HG03354 (cell line): ENCODE measurements around the gene IQCH.

ENCODE experiments used
- ATAC-seq: cut with Tn5 transposase; IDR thresholded peaks from one replicate; pipeline ENCODE4 v1.9.1; 2021; ENCODE audit warnings: mild to moderate bottlenecking; ENCODE audit not compliant: unreplicated experiment, poor library complexity, severe bottlenecking

Gene IQCH

DNA sequence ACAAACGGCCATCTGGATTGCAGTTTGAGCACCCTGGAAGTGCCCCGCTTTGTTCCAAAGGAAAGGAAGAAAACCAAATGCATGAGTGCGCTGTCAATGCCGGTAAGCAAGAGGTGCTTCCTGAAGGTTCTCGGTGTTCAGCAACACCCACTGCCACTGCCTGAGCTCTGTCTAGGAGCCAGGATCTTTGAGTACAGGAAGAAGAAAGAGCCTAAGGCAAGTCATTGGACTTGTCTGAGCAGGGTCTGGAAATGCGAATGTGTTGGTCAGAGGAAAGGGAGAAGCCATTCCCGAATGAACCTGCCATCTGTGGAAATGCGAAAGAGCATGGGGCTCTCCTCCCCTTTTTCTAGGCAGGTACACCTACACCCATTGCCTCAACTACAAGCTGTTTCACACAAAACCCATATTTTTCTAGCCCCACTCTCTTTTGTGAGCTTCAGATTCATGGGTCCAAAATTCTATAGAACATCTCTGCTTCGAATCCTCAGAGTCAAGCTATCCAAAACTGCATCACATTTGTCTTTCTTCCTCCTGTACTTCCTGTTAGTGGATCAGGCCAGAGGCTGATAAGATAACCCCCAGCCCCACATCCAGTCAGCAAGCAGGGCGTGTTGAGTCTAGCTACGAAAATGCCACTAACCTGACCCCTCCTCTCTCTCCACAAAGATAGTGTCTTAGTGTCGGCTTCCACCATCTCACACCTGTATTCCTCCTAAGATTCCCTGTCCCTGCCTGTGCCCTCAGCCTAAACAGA, 210.8 kb downstream of the IQCH start:
- ATAC-seq: no peak

DNA sequence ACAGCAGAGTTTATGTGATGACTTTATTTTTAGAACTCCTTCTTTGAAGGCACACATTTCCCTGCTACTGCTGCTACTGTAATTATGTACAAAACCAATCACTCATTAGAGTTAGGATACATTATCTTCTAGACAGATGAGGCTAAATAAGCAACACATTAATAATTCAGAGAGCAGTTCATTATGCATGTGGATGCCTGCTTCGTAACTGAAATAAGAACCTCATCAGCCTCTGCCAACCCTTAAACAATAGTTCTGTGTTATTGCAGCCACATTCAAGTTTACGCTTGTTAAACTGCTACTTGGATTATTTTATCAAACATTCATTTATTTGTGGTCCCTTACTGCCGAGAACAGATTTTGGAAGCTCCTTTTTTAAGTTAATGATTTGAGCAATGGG, 213.8 kb downstream of the IQCH start:
- ATAC-seq: no peak

DNA sequence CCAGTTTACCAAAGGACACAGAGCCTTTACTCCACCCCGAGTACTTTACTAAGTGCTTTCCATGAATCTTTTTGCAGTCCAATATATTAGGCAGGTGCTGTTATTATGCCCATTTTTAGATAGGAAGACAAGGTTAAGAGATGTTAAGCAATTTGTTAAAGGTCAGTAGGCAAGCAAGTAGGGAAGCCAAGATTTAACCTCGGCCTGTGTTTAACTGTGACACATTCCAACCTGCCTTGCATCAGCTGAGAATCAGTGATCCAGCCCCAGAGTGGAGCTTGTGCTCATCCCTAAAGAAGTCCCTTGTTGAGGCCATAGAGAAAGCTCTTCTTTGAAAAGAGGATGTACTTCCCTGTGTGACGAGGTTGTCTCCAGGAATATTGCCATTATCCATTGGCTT, 215.1 kb downstream of the IQCH start:
- no peak for ATAC-seq

DNA sequence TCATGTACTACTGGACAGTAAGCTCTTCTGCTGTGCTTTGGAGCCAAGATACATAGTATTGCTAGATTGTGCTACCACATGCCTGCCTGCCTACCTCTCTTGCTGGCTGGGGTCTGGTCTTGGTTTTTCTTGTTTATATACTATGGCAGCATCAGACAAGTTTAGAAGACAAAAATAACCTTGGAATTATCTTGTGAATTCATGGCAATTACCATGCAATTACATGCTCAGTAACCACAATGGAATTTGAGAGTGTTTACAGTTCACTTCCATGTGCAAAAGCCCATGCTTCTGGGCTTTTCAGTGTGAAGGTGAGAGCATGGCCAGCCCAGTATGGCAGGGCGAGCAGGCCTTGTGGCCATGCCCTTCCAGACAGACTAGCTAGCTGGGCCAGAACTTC, 218.4 kb downstream of the IQCH start:
- no peak for ATAC-seq

DNA sequence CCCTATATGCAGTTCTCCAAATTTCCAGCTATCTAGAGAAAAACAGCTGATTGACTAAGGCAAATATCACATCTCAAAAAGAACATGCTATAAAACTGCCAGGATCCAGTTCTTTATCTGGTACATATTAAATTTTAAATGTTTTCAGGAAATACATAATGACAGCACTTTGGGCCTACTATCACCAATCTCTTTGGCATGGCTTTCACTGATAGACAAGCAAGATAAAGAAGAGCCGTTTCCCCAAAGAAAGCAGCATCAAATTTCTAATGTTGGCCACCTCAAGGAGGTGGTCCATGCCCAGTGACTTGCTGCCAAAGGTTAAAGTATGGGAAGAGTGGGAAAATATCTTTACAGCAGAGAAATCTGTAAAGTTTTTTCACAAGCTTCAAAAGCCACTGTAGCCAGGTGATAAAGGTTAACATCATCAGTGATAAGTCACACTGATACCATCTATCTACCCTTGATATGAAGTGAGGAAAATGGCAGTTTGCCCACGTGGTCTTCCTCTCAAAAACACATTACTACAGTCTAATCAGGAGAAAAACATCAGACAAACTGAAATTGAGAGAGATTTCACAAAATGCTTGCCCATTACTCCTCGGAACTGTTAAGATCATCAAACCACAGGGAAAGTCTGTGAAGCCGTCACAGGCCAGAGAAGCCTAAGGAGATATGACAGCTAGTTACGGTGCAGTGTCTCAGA, 220.0 kb downstream of the IQCH start:
- no peak for ATAC-seq

DNA sequence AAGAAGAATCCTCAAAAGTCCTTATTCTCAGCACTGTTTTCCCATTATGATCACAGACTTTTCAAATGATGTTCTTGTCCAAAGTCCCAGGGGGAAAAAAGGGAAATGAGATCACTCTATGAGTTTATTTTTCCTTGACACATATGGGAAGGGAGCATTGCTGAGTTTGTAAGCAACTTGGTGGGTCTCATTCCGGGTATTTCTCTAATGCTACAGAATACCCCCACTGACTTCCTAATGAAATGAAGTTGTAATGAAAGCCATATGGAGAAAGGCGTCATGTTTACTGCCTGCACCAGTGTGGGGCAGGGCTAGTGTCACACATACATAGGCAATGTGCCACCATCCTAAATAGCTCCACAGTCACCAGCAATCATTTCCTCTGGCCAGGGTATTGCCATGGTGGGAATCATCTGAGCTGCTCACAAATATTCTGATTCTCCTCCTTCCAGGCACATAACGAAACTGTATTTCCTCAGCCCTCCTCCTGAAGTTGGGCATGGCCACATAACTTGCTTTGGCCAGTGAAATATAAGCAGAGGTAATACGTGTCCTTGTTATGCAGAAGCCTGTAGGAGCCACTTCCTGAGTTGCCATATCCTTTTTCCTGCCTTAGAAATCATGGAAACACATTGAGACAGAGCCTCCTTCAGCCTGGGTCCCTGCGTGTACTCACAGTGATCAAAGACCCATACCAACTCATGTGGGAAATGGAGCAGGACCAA, 225.4 kb downstream of the IQCH start:
- no peak for ATAC-seq

DNA sequence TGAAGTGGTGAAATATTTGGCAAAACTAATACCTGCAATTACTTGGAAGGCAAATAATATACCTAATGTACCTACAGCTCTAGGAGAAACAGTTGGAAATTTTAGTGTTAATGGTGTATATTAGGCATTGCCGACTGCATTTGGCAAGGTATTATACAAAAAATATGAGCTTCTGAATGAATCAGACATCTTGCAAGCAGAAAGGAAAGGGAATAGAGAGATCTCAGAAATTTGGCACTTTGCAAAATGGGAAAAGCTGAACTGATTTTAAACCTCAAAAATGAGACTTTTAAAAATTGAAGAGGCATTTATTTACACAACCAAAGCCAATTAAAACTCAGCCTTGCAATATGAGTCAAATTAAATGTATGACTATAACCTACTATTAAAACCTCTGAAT, 226.2 kb downstream of the IQCH start:
- no peak for ATAC-seq

DNA sequence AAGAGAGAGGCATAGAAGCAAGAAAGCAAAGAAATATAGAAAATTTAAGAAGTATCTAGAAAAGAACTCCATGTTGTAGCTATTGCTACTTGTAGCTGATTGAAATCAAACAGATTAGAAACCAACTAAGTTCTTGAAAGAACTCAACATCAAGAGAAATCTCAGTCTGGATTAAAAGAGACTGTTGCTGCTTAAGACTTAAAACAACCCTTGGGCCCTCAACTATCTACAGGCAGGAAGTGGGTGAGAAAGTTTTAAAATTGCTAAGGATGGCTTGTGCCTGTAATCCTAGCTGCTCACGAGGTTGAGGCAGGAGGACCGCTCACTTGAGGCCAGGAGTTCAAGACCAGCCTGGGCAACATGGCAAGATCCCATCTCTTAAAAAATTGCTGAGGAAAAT, 227.1 kb downstream of the IQCH start:
- no peak for ATAC-seq

DNA sequence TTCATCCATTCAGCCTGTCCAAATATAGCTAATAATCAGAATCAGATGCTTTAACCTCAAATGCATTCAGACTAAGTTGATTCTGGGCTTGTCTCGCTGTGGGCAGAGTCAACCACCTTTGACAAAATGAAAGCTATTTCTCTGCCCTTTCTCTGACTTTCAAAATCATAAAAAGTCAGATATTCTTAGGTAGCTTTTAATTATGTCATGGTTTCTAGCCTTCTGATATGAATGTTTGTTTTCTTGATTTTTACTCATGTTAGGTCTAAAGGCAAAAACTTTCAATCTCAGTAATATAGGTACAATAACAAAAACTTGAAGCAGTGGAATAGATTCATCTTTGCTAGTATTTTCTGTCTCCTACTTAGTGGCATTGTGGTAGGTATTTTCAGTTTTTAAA, 241.0 kb downstream of the IQCH start:
- no peak for ATAC-seq

DNA sequence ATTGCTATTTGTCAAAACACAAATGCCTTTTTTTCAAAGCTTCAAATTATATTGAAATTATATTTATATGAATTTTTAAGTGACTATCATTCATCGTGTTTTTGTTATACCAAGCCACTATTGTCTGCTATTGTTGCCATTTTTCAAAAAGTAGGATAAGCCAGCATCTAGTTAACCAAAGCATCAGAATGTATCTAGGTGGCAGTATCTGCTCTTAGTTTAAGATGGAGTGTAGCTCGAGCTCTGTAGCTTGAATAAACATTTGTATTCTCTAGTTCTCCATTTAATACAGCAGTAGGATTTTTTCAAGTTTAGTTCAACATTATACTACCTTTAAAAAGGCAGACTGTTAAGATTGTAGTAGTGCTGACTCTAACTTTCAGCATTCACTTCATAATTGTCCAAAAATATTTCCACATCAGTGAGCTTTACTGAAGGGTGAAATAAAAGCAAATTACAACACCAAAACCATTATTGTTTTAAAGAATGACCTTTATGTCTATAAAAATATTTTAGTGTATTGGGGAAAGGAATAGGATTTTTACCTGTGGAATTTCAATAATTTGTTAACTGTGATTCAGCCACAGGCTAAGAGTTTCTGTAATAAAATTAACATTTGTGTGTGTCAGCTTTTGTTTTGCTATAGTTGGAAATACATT, 246.7 kb downstream of the IQCH start:
- no peak for ATAC-seq

DNA sequence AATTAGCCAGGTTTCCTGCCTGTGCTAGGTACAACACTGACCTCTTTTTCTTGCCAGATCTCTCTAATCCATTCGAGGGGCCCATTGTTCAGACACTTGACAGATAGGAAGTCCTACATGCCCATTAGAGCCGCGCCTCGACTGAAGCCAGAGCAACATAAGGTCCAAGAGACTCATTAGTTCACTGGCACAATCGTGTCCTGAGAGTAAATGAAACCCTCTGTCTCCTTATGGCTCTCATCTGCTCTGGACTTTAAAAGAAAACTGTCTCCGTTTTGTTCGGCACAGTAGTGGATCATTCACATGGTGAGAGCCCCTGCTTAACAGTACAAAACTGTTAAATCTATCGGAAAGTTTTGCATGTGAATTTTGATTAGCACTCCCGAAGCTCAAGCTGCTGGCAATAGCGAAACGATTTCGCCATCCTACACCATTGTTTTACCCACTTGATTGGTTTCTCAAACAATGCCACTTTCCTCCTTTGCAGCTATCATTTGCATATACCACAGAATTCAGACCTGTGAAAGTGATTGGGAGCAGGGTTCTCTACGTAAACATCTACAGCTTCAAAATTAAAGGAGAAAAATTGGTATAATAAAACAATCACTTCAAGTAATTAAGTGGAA, 247.4 kb downstream of the IQCH start:
- no peak for ATAC-seq

DNA sequence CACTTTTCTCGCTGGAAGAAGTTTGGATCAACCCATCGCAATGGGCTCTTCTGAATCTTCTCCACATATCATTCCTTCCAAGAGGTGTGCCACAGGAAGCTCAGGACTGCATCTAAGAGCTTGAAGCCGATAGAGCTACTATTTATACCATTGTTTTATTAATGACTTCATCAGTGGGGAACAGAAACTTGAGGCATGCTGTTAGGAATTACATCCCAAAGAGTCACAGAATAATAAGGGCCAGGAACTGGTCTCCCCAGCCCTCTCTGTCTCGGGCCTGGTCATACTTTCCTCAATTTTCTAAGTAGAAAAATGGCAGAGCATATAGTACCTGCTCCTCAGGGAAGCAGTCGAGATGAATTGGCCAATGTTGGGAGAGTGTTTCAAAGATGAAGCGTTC, 249.5 kb downstream of the IQCH start:
- ATAC-seq: no peak

DNA sequence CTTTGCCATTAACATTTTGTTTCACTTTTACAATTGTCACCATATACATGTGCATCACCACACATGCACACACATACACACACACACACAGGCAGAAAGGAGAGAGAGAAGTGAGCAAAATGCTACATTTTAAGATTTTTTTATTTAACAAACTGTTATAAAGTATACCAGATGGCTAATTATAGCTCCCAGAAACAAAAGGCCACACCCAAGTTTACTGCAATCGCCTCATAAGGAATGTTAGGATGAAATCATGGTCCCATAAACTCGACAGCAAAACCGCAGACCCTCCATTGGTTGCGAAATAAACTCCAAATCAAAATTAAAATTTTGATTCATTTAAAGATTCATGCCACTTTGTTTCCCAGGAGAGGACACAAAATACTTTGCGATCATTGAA, 250.2 kb downstream of the IQCH start:
- no peak for ATAC-seq

DNA sequence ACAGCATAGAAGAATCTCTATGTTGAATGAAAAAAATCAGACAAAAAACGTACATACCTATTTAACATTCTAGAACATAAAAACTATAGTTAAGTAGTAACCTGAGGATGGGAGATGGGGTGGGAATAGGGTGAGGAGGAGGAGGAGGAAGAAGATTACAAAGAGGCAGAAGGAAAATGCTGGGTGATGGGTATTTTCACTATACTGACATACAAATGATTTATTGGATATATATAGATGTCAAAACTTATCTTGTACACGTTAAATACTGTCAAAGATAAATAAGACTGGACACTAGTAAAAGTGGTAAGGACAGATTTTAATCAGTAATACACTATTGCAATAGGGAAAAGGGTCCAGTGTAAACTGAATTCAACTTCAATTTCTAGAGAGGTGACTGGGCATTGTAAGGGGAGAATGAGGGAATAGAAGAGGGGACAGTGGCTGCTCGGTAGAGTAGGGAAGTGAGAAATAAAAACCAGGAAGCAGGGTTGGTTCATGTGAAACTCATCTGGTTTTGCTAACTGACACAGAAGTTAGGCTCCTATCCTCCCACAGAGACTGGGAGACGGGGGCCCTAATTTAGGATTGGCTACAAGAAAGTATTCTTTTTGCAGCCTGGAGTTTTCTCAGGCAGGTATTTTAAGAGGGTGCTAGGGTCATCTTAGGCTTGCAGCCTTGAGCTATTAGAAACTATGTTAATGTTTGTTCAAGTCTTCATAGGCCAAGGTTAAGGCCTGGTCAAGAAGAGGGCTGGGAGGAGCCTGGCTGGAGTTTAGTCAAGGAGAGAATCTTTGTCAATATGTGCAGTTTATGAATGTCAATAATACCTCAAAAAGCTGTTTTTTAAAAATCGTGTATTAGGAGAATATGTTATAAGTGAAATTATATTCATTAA, 251.3 kb downstream of the IQCH start:
- ATAC-seq: no peak

DNA sequence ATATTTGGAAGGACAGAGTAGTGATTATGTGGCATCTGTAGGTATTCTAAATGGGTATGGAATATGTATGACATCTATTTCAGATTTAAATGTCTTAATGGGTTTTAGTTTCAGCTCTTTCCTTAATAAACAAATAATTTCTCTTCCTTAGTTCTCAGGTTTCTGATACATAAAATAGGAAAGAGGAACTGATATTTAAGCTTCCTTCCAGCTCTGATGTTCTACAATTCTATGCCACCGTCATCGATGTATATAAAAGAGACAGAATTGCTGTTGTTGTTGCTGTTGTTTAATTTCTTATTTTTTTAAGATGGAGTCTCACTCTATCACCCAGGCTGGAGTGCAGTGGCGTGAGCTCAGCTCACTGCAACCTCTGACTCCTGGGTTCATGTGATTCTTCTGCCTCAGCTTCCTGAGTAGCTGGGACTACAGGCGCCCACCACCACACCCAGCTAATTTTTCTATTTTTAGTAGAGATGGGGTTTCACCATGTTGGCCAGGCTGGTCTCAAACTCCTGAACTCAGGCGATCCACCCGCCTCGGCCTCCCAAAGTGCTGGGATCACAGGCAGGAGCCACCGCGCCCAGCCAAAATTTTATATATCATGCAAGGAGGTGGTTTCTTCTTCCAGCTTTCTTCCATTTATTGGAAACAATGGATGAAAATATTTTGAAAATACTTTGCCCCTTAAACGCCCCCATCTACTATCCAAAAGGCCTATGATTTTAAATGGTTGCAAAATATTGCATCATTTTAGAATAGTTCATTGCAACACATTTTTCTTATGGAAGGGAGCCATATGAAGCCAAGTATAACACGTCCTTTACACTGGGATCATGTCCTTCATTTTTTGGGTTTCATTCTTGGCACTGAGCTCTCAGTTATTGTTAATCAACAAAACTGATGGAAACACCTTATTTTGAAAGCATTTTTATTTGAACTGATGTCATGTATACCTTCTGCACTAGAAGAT, 252.5 kb downstream of the IQCH start:
- no peak for ATAC-seq

DNA sequence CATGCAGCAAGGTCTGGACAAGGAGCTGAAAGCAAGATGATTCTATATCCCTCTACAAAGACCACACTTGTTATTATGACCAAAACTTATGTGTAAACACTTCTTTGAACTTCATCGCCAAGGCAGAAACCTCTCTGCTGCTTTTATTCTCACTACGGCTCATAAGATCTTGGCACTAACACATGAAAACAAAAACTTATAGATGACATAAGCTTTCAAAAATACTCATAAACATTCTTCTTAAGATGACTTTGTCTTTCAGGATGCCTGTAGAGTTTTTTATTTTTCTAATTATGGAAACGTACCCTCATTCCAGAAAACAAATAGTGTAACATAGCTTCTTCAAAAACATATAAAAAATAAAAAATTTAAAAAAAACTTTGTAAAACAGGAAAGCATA, 253.8 kb downstream of the IQCH start:
- no peak for ATAC-seq

DNA sequence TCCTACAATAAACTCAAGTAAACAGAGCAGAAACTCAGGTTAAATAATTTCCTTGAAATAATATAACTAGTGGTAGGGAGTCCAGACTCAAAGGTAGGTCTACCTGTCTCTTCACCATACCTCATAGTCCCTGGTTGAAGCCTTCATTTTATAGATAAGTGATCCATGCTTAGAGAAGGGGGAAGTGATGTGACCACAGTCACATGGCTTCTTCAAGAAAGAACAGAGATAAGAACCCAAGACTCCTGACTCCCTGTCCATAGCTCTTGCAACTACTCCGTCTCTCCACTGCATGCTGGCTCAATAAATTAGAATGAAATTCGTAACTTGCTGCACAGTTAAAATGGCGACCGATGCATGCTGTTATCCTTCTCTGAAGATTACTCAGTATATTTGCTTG, 255.3 kb downstream of the IQCH start:
- no peak for ATAC-seq

DNA sequence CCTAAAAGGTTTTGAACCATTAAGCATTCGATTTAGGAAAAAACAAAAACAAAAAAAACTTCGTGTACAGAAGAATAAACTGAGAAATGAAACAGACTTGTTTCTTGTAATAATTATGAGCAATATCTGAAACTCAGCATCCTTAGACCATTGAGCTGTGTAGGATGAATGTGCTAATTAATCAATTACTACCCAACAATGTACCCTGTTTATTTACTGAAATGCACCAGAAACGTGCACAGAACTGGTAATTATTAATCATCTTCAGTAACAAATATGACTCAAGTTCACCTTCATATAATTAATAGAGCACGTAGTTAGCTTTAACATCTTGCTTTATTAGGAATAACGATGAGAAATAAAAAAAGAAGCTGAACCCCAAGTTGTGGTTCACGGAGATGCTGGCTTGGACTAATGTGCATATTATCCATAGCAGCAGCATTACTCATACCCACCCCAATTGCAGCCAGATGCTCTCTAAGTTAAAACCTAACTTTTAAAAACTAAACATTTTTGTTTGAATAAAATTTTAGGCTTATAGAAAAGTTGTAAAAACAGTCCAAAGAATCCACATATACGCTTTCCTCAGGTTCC, 256.1 kb downstream of the IQCH start:
- ATAC-seq: peak; percentile 61
